HepG2 (cell line): Measurements from ENCODE around the gene TMEM139. TPM values are rescaled to one million over a fixed set of nuclear protein-coding genes. Genes with fewer than 3 reads are reported as not detected.

Experiments
- HHEX ChIP-seq: IDR thresholded peaks from 2 replicates; pipeline ENCODE4 v1.6.1; 2016; ENCODE audit warnings: control low read depth
- NFIC ChIP-seq: IDR thresholded peaks from 2 replicates; pipeline ENCODE4 v1.6.1; 2012; ENCODE audit warnings: mild to moderate bottlenecking, low read length, inconsistent platforms
- PPARG ChIP-seq: conservative IDR thresholded peaks from 2 replicates; pipeline ENCODE4 v1.6.1; 2016; ENCODE audit warnings: missing biosample characterization, missing genetic modification reagents
- RFXAP ChIP-seq: sonication (generic); formaldehyde crosslinking; IDR thresholded peaks from 2 replicates; pipeline ENCODE4 v1.4.0; 2020; ENCODE audit warnings: missing genetic modification reagents, borderline replicate concordance
- SMAD1 ChIP-seq: sonication (generic); formaldehyde crosslinking; IDR thresholded peaks from 2 replicates; pipeline ENCODE4 v1.4.0; 2020; ENCODE audit warnings: missing genetic modification reagents, low read depth, mild to moderate bottlenecking, borderline replicate concordance
- SSRP1 ChIP-seq: IDR thresholded peaks from 2 replicates; pipeline ENCODE4 v1.6.1; 2016; ENCODE audit warnings: control low read depth
- ZNF296 ChIP-seq: sonication (generic); formaldehyde crosslinking; conservative IDR thresholded peaks from 2 replicates; pipeline ENCODE4 v1.5.0; 2020; ENCODE audit warnings: mild to moderate bottlenecking, missing genetic modification reagents
- ZNF484 ChIP-seq: sonication (generic); formaldehyde crosslinking; IDR thresholded peaks from 2 replicates; pipeline ENCODE4 v1.5.1; 2020; ENCODE audit warnings: mild to moderate bottlenecking, low read depth, missing genetic modification reagents, borderline replicate concordance
- ZNF768 ChIP-seq: sonication (generic); formaldehyde crosslinking; IDR thresholded peaks from 2 replicates; pipeline ENCODE4 v1.4.0; 2020; ENCODE audit warnings: missing genetic modification reagents
- ZNF775 ChIP-seq: sonication (generic); formaldehyde crosslinking; IDR thresholded peaks from 2 replicates; pipeline ENCODE4 v1.4.0; 2020; ENCODE audit warnings: missing genetic modification reagents, mild to moderate bottlenecking, moderate library complexity, borderline replicate concordance
- ZSCAN22 ChIP-seq: sonication (generic); formaldehyde crosslinking; IDR thresholded peaks from 2 replicates; pipeline ENCODE4 v1.4.0; 2020; ENCODE audit warnings: mild to moderate bottlenecking, missing genetic modification reagents
- polyA plus RNA-seq, 8 experiments: library from polyadenylated mRNA; depleted of rRNA in 3 of 8; stranded (reverse) in 7 of 8; unstranded in 1 of 8; fragments of >200 nt; fragmentation: Illumina TruSeq in 4 of 8; extraction: Trizol in 4 of 8; gene quantifications; 2 replicates each; pipeline versions ENCODE4 v1.2.1 to v1.2.3, GENCODE V29; 2011 to 2016; ENCODE audit warnings: low read depth in 4 of 8, missing spikeins in 1 of 8, mixed read lengths in 1 of 8; ENCODE audit not compliant: insufficient read depth in 1 of 8
- total RNA-seq, 5 experiments: library from RNA; depleted of rRNA; stranded (reverse); fragments of >200 nt; fragmentation: Illumina TruSeq; extraction: Trizol; gene quantifications; 2 replicates each; pipeline ENCODE4 v1.2.3, GENCODE V29; 2016; ENCODE audit warnings: low read depth in 1 of 5
- TF ChIP-seq, protein P1 (sequence below): sonication (generic); formaldehyde crosslinking; IDR thresholded peaks from 2 replicates; pipeline ENCODE4 v1.8.0; 2022; ENCODE audit warnings: missing genetic modification reagents, low read depth, mild to moderate bottlenecking, borderline replicate concordance
- TF ChIP-seq, protein P2 (sequence below): IDR thresholded peaks from 2 replicates; pipeline ENCODE4 v1.6.1; 2016; ENCODE audit warnings: mild to moderate bottlenecking, missing biosample characterization, missing genetic modification reagents
- TF ChIP-seq, protein P3 (sequence below): sonication (generic); formaldehyde crosslinking; IDR thresholded peaks from 2 replicates; pipeline ENCODE4 v1.5.1; 2020; ENCODE audit warnings: missing genetic modification reagents, mild to moderate bottlenecking, borderline replicate concordance
- TF ChIP-seq, protein P4 (sequence below): sonication (generic); formaldehyde crosslinking; IDR thresholded peaks from one replicate; pipeline ENCODE4 v1.5.1; 2020; ENCODE audit warnings: mild to moderate bottlenecking, missing genetic modification reagents; ENCODE audit errors: not compliant biosample characterization
- TF ChIP-seq, protein P5 (sequence below): sonication (generic); formaldehyde crosslinking; IDR thresholded peaks from 2 replicates; pipeline ENCODE4 v1.5.0; 2020; ENCODE audit warnings: missing genetic modification reagents

The TMEM139 gene
- total and polyA plus RNA-seq, 2 of the 13 experiments (the other 11 are each of a cell fraction or from before 2014, with no cell fraction given), result 7.9 to 14.0 TPM

DNA sequence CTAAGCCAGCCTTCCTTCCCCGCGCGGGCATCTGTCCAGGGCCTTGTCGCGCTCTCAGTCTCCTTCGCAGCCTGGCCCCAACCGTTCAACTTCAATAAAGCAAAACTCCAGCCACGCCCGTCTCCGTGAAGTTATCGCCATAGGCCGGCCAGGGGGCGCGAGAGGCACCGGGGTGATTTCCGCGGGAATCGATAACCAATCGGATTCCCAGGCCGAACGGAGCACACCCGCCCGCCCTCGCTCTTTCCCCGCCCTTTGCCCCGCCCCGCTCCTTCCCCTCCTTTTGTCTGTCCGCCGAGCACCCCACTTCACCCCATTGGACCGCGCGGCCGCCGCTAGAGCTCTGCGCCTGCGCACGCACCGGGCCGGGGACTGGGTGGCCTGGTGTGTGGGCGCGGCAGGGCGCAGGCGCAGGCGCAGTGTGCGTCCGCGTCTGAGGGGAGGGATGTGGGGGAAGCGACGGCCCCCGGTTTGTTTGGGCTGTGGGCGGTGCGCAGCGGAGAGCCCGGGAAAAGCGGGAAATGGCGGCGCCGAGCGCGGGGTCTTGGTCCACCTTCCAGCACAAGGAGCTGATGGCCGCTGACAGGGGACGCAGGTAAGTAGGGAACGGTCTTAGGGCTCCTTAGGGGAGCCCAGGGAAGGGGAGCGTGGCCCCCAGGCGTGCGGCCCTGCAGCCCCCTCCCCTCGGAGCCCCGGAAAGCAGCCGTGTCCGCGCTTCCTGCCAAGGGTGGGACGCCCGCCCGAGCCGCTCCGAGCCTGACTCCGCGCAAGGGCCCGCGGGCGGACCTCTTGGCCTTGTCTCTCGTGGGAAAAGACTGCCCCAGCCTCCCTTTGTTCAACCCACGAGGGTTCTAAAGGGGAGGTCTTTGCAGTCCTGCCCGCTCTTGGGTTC is 3.4 kb downstream of the TMEM139 start, which contains the start of gene CASP2 (continued):
- TF ChIP-seq ZNF296 (no peak), RFXAP (CRISPR knock-in tag) (no peak), HHEX (no peak), ZNF484 (CRISPR knock-in tag) (0 out of 2 replicates have a peak, but pooled peaks have one; percentile 33), NFIC (no peak), SSRP1 (CRISPR knock-in tag) (no peak), ZNF768 (CRISPR knock-in tag) (0 out of 2 replicates have a peak, but pooled peaks have one; percentile 56), SMAD1 (CRISPR knock-in tag) (no peak), ZSCAN22 (CRISPR knock-in tag) (no peak), PPARG (0 out of 2 replicates have a peak, but pooled peaks have one; percentile 34), ZNF775 (CRISPR knock-in tag) (no peak)
- TF ChIP-seq, protein P1, sequence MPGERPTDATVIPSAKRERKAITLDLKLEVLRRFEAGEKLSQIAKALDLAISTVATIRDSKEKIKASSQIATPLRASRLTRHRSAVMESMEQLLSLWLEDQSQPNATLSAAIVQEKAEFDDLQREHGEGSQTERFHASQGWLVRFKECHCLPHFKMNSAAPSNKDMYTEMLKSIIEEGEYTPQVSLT (CRISPR knock-in tag), result no peak
- TF ChIP-seq, protein P2, sequence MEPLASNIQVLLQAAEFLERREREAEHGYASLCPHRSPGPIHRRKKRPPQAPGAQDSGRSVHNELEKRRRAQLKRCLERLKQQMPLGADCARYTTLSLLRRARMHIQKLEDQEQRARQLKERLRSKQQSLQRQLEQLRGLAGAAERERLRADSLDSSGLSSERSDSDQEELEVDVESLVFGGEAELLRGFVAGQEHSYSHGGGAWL (CRISPR knock-in tag), result peak; percentile 34; the same call in 1 of the 2 replicates
- TF ChIP-seq, protein P3, sequence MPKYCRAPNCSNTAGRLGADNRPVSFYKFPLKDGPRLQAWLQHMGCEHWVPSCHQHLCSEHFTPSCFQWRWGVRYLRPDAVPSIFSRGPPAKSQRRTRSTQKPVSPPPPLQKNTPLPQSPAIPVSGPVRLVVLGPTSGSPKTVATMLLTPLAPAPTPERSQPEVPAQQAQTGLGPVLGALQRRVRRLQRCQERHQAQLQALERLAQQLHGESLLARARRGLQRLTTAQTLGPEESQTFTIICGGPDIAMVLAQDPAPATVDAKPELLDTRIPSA (CRISPR knock-in tag), result peak; percentile 59; the same call in 1 of the 2 replicates
- TF ChIP-seq, protein P4, sequence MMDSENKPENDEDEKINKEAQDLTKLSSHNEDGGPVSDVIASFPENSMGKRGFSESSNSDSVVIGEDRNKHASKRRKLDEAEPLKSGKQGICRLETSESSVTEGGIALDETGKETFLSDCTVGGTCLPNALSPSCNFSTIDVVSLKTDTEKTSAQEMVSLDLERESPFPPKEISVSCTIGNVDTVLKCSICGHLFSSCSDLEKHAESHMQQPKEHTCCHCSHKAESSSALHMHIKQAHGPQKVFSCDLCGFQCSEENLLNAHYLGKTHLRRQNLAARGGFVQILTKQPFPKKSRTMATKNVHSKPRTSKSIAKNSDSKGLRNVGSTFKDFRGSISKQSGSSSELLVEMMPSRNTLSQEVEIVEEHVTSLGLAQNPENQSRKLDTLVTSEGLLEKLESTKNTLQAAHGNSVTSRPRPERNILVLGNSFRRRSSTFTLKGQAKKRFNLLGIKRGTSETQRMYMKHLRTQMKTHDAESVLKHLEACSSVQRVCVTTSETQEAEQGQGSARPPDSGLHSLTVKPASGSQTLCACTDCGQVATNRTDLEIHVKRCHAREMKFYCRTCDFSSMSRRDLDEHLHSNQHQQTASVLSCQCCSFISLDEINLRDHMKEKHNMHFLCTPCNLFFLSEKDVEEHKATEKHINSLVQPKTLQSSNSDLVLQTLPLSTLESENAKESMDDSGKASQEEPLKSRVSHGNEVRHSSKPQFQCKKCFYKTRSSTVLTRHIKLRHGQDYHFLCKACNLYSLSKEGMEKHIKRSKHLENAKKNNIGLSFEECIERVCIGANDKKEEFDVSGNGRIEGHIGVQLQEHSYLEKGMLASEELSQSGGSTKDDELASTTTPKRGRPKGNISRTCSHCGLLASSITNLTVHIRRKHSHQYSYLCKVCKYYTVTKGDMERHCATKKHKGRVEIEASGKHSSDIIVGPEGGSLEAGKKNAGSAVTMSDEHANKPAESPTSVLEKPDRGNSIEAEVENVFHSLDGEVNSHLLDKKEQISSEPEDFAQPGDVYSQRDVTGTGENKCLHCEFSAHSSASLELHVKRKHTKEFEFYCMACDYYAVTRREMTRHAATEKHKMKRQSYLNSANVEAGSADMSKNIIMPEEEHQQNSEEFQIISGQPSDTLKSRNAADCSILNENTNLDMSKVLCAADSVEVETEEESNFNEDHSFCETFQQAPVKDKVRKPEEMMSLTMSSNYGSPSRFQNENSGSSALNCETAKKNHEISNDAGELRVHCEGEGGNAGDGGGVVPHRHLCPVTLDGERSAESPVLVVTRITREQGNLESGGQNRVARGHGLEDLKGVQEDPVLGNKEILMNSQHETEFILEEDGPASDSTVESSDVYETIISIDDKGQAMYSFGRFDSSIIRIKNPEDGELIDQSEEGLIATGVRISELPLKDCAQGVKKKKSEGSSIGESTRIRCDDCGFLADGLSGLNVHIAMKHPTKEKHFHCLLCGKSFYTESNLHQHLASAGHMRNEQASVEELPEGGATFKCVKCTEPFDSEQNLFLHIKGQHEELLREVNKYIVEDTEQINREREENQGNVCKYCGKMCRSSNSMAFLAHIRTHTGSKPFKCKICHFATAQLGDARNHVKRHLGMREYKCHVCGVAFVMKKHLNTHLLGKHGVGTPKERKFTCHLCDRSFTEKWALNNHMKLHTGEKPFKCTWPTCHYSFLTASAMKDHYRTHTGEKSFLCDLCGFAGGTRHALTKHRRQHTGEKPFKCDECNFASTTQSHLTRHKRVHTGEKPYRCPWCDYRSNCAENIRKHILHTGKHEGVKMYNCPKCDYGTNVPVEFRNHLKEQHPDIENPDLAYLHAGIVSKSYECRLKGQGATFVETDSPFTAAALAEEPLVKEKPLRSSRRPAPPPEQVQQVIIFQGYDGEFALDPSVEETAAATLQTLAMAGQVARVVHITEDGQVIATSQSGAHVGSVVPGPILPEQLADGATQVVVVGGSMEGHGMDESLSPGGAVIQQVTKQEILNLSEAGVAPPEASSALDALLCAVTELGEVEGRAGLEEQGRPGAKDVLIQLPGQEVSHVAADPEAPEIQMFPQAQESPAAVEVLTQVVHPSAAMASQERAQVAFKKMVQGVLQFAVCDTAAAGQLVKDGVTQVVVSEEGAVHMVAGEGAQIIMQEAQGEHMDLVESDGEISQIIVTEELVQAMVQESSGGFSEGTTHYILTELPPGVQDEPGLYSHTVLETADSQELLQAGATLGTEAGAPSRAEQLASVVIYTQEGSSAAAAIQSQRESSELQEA (CRISPR knock-in tag), result no peak
- TF ChIP-seq, protein P5, sequence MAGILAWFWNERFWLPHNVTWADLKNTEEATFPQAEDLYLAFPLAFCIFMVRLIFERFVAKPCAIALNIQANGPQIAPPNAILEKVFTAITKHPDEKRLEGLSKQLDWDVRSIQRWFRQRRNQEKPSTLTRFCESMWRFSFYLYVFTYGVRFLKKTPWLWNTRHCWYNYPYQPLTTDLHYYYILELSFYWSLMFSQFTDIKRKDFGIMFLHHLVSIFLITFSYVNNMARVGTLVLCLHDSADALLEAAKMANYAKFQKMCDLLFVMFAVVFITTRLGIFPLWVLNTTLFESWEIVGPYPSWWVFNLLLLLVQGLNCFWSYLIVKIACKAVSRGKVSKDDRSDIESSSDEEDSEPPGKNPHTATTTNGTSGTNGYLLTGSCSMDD (CRISPR knock-in tag), result no peak
